ENCODE data around the gene HMBS.

The HMBS gene

DNA sequence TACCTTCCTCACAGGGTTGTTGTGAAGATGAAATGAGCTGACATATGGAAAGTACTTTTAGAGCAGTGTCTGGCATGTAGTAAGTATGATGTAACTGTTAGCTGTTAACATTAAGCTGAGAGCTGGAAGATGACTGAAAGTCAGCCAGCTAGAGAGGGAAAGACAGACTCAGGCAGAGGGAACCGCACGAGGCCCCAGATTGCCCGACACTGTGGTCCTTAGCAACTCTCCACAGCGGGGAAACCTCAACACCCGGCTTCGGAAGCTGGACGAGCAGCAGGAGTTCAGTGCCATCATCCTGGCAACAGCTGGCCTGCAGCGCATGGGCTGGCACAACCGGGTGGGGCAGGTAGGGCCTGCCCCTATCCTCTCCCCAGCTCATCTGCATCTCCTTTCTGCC lies 6.5 kb downstream of the HMBS start:
- POLR2A ChIA-PET = interaction anchor here (1.0 kb wide), 1 partner anchor 11 kb away, joined by 3 read pairs; the partner anchor contains the start of gene DPAGT1
- CTCF ChIA-PET = interaction anchor here (0.7 to 1.7 kb wide), 6 partner anchors 35 to 247 kb away, joined by 3 to 5 read pairs (median 4); partner anchors contain the start of genes CBL and HYOU1
- H3K4me3 ChIP-seq (ENCODE audit: low read depth, low read length) = no peak overlapping the region
- TF ChIP-seq, protein P1, sequence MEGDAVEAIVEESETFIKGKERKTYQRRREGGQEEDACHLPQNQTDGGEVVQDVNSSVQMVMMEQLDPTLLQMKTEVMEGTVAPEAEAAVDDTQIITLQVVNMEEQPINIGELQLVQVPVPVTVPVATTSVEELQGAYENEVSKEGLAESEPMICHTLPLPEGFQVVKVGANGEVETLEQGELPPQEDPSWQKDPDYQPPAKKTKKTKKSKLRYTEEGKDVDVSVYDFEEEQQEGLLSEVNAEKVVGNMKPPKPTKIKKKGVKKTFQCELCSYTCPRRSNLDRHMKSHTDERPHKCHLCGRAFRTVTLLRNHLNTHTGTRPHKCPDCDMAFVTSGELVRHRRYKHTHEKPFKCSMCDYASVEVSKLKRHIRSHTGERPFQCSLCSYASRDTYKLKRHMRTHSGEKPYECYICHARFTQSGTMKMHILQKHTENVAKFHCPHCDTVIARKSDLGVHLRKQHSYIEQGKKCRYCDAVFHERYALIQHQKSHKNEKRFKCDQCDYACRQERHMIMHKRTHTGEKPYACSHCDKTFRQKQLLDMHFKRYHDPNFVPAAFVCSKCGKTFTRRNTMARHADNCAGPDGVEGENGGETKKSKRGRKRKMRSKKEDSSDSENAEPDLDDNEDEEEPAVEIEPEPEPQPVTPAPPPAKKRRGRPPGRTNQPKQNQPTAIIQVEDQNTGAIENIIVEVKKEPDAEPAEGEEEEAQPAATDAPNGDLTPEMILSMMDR (IDR thresholded peaks at IDR 0.05; ENCODE audit: insufficient read depth, low read length, missing control alignments) = no peak
- no peak for DNase-seq (ENCODE audit: low read depth, low spot score)

DNA sequence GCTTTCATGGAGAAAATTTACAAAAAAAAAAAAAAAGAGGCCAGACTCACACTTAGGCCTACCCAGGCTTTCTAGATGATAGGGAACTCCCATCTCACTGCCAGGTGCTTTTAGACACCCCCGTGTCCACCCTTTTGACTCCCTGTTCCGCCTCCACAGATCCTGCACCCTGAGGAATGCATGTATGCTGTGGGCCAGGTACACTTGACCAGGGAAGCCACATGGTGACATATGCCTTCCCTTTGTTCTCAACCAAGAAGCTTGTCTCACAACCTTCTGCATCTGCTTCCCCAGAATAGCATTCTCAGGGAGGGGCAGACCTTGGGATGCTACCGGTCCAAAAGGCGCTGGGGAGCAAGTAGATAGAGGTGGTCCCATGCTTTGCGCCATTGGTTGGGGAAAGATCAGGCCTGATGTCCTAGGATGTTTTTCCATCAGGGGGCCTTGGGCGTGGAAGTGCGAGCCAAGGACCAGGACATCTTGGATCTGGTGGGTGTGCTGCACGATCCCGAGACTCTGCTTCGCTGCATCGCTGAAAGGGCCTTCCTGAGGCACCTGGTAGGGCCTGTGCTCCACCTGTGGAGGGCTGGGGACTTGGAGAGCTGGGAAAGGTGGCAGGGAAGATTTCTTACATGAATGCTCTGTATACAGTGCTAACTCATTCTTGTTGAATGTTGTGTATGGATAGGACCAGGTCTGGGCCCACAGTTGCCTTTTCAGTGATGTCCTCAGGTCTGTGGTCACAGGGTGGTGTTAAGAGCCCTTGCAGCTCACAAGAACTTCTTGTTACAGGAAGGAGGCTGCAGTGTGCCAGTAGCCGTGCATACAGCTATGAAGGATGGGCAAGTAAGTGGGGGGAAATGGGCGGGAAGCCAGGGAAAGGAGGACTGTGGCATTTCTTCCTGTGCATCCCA lies 7.5 kb downstream of the HMBS start:
- no peak for DNase-seq (ENCODE audit: low read depth, low spot score)
- TF ChIP-seq, protein P1 (IDR thresholded peaks at IDR 0.05; ENCODE audit: insufficient read depth, low read length, missing control alignments) = no peak
- ChIA-PET CTCF (interaction anchor here (0.7 to 4.1 kb wide), 8 partner anchors 10 to 246 kb away, joined by 3 to 31 read pairs (median 4); partner anchors contain the start of genes C2CD2L, CBL and DPAGT1), POLR2A (interaction anchor here (0.7 kb wide), 1 partner anchor 25 kb away, joined by 3 read pairs; the partner anchor contains the start of gene VPS11)
- peak overlapping the region; percentile 69 for H3K4me3 ChIP-seq (ENCODE audit: low read depth, low read length)

DNA sequence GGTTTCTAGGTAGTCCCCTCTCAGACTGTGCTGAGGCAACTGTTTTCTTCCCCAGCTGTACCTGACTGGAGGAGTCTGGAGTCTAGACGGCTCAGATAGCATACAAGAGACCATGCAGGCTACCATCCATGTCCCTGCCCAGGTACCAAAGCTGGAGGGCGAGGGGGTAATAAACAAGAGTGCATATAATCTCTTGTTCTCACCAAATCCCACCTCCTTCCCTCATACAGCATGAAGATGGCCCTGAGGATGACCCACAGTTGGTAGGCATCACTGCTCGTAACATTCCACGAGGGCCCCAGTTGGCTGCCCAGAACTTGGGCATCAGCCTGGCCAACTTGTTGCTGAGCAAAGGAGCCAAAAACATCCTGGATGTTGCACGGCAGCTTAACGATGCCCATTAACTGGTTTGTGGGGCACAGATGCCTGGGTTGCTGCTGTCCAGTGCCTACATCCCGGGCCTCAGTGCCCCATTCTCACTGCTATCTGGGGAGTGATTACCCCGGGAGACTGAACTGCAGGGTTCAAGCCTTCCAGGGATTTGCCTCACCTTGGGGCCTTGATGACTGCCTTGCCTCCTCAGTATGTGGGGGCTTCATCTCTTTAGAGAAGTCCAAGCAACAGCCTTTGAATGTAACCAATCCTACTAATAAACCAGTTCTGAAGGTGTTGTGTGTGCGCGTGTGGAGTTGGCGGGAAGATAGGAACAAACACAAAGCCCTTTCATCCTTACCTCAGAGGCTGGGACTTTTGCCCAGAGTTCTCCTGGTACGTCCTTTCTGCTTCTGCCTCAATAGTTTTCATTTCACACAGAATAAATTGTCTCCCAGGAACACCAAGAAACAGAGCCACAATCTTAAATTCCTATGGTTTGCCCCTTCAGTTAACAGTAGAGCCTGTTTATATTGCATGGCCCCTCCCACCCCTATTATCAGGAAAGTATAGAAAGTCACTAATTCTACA lies 8.5 kb downstream of the HMBS start:
- H3K4me3 ChIP-seq (ENCODE audit: low read depth, low read length) = peak overlapping the region; percentile 69
- no peak for DNase-seq (ENCODE audit: low read depth, low spot score)
- ChIA-PET CTCF (interaction anchor here (0.7 to 4.1 kb wide), 8 partner anchors 9 to 245 kb away, joined by 3 to 31 read pairs (median 6); partner anchors contain the start of genes C2CD2L and DPAGT1), POLR2A (interaction anchor here (0.7 to 2.9 kb wide), 2 partner anchors 8 to 26 kb away, joined by 3 to 50 read pairs; partner anchors contain the start of genes HMBS and VPS11)
- TF ChIP-seq, protein P1 (IDR thresholded peaks at IDR 0.05; ENCODE audit: insufficient read depth, low read length, missing control alignments) = no peak

DNA sequence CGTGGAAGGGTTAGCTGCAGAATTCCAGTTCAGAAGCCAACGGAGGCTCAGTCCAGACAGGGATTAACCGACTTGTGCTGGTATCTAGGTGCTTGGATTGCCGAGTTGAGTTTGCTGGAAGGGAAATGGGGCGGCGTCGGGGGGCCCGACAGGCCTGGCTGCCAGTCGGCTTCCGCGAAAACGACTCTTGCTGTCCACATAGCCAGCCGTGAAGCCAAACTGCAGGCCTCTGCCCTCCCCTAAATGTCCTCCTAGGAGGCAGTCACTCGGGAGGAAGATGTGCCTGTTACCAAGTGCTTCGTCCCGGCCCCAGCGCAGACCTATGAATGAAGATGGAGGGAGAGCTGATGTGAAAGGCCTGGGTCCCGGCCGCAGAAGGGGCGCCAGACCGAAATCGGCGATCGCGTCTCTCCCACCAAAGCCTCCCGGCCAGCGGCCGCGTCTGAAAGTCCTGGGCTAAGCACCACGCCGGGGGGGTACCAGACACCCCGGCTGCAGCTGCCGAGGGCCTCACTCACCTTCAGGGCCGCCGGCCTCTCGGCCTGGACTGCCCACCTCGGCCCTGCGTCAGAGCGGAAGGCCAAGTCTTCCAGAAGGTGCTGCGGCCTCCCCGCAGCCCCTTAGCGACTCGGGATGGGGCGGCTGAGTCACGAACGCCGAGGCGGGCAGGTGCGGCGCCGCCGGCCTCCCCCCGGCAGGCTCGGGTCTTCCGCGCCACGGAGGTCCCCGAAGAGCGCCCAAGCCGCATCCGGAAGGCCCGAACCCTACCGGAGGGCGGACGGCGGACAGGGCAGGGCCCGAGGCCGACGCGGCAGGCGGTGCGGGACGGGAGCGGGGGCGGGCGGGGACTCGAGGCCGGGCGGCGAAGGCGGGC lies 9.5 kb downstream of the HMBS start:
- POLR2A ChIA-PET = interaction anchor here (0.6 to 2.9 kb wide), 13 partner anchors 8 to 483 kb away, joined by 3 to 50 read pairs (median 3); partner anchors contain the start of genes C2CD2L, CBL, DPAGT1 and HINFP
- H3K4me3 ChIP-seq (ENCODE audit: low read depth, low read length) = peak overlapping the region; percentile 69
- no peak for DNase-seq (ENCODE audit: low read depth, low spot score)
- TF ChIP-seq, protein P1 (IDR thresholded peaks at IDR 0.05; ENCODE audit: insufficient read depth, low read length, missing control alignments) = no peak
- CTCF ChIA-PET = interaction anchor here (0.8 to 4.1 kb wide), 16 partner anchors 8 to 280 kb away, joined by 3 to 31 read pairs (median 4); partner anchors contain the start of genes C2CD2L, CBL and HMBS

DNA sequence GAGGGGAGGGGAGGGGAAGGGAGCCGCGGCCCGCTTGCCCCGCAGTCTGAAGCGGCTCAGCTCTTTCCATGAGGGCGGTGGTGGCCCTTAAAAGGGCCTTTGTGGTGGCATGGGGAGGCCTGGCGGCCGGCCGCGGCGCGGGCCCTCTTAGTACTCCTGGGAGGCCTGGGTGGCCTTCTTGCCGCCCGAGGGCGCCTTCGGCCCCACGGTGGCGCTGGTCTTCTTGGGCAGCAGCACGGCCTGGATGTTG lies 10.1 kb downstream of the HMBS start:
- TF ChIP-seq, protein P1 (IDR thresholded peaks at IDR 0.05; ENCODE audit: insufficient read depth, low read length, missing control alignments) = peak; percentile 84
- H3K4me3 ChIP-seq (ENCODE audit: low read depth, low read length) = peak overlapping the region; percentile 69
- CTCF ChIA-PET = interaction anchor here (0.8 to 4.1 kb wide), 15 partner anchors 9 to 279 kb away, joined by 3 to 31 read pairs (median 4); partner anchors contain the start of genes C2CD2L, CBL and HMBS
- POLR2A ChIA-PET = interaction anchor here (0.6 to 2.9 kb wide), 12 partner anchors 10 to 483 kb away, joined by 3 to 50 read pairs (median 4); partner anchors contain the start of genes C2CD2L, CBL, HINFP and HMBS
- DNase-seq (ENCODE audit: low read depth, low spot score) = no peak
